ENCODE measurements around the gene MRPS11.

The MRPS11 gene

GRCh38 chr15:88447206-88447605 is 20.3 kb upstream of the MRPS11 start:
- no peak for DNase-seq (ENCODE audit: low read depth)
- no peak for TF ChIP-seq CTCF (IDR thresholded peaks at IDR 0.05; ENCODE audit: control insufficient read depth, extremely low read depth, insufficient read depth)
- no peak overlapping the region for H3K4me3 ChIP-seq (ENCODE audit: low read depth, low read length)

- DNase-seq (ENCODE audit: low read depth), result no peak
- H3K4me3 ChIP-seq (ENCODE audit: low read depth, low read length), result no peak overlapping the region
- no peak for TF ChIP-seq CTCF (IDR thresholded peaks at IDR 0.05; ENCODE audit: control insufficient read depth, extremely low read depth, insufficient read depth)
These were observed 19.8 kb upstream of the MRPS11 start for GRCh38 chr15:88447741-88448140.

GRCh38 chr15:88448991-88449461 is 18.5 kb upstream of the MRPS11 start:
- DNase-seq (ENCODE audit: low read depth), result no peak
- no peak for TF ChIP-seq CTCF (IDR thresholded peaks at IDR 0.05; ENCODE audit: control insufficient read depth, extremely low read depth, insufficient read depth)
- H3K4me3 ChIP-seq (ENCODE audit: low read depth, low read length), result no peak overlapping the region

- H3K4me3 ChIP-seq (ENCODE audit: low read depth, low read length), result no peak overlapping the region
- TF ChIP-seq CTCF (IDR thresholded peaks at IDR 0.05; ENCODE audit: control insufficient read depth, extremely low read depth, insufficient read depth), result no peak
- DNase-seq (ENCODE audit: low read depth), result no peak
These were observed 17.9 kb upstream of the MRPS11 start for GRCh38 chr15:88449581-88449980.

GRCh38 chr15:88450125-88450798 is 17.2 kb upstream of the MRPS11 start:
- peak; percentile 94 for TF ChIP-seq CTCF (IDR thresholded peaks at IDR 0.05; ENCODE audit: control insufficient read depth, extremely low read depth, insufficient read depth)
- H3K4me3 ChIP-seq (ENCODE audit: low read depth, low read length), result no peak overlapping the region
- peak; percentile 19 for DNase-seq (ENCODE audit: low read depth)

- DNase-seq (ENCODE audit: low read depth), result no peak
- H3K4me3 ChIP-seq (ENCODE audit: low read depth, low read length), result no peak overlapping the region
- no peak for TF ChIP-seq CTCF (IDR thresholded peaks at IDR 0.05; ENCODE audit: control insufficient read depth, extremely low read depth, insufficient read depth)
These were observed 13.9 kb upstream of the MRPS11 start for GRCh38 chr15:88453651-88454050.

GRCh38 chr15:88454236-88454635 is 13.3 kb upstream of the MRPS11 start:
- no peak for DNase-seq (ENCODE audit: low read depth)
- TF ChIP-seq CTCF (IDR thresholded peaks at IDR 0.05; ENCODE audit: control insufficient read depth, extremely low read depth, insufficient read depth), result no peak
- H3K4me3 ChIP-seq (ENCODE audit: low read depth, low read length), result no peak overlapping the region

Data from LNCaP clone FGC (cell line).